GM23338 (cell line): ENCODE results near the gene NR5A2. TPM values are rescaled to one million over a fixed set of nuclear protein-coding genes. Genes with fewer than 3 reads are reported as not detected.
A peak's percentile ranks its signal among the peaks of the same experiment; 100 is the strongest.

ENCODE experiments used
- ATAC-seq: fragments of 200-7000 bp; cut with Tn5 transposase; 3 replicates; pipeline ENCODE4 v1.9.1; 2020
- DNase-seq: peaks from one replicate; pipeline ENCODE4 v3.0.0-alpha.2; 2015; ENCODE audit warnings: low spot score
- H2AFZ ChIP-seq: fragments of 200-600 bp; sonication (generic); 2 replicates; pipeline ENCODE4 v1.8.0; 2016; ENCODE audit warnings: antibody characterized with exemption, mild to moderate bottlenecking, moderate library complexity
- H3F3A ChIP-seq: fragments of 200-600 bp; sonication (generic); replicated peaks from 2 replicates; pipeline ENCODE4 v1.8.0; 2017; ENCODE audit warnings: antibody characterized with exemption, mixed run types, low read depth
- H3K27ac ChIP-seq: fragments of 200-600 bp; sonication (generic); 2 replicates; pipeline ENCODE4 v1.6.1; 2016; ENCODE audit warnings: low read depth
- H3K27me3 ChIP-seq: fragments of 200-600 bp; sonication (generic); 2 replicates; pipeline ENCODE4 v1.8.0; 2016; ENCODE audit warnings: mild to moderate bottlenecking, mixed run types, moderate library complexity; ENCODE audit not compliant: insufficient read depth
- H3K36me3 ChIP-seq: fragments of 200-600 bp; sonication (generic); 2 replicates; pipeline ENCODE4 v1.8.0; 2016; ENCODE audit warnings: mild to moderate bottlenecking; ENCODE audit not compliant: insufficient read depth
- H3K4me1 ChIP-seq: fragments of 200-600 bp; sonication (generic); 2 replicates; pipeline ENCODE4 v1.8.0; 2016; ENCODE audit warnings: mild to moderate bottlenecking, moderate library complexity; ENCODE audit not compliant: insufficient read depth
- H3K4me2 ChIP-seq: fragments of 200-600 bp; sonication (generic); 2 replicates; pipeline ENCODE4 v1.7.1; 2017; ENCODE audit warnings: mixed run types
- H3K4me3 ChIP-seq: fragments of 200-600 bp; sonication (generic); 2 replicates; pipeline ENCODE4 v1.6.1; 2016; ENCODE audit warnings: mixed run types
- H3K79me2 ChIP-seq: fragments of 200-600 bp; sonication (generic); replicated peaks from 2 replicates; pipeline ENCODE4 v1.8.0; 2017; ENCODE audit warnings: mild to moderate bottlenecking; ENCODE audit not compliant: insufficient read depth
- H3K9me2 ChIP-seq: fragments of 200-600 bp; sonication (generic); 2 replicates; pipeline ENCODE4 v1.8.0; 2017; ENCODE audit not compliant: insufficient read depth
- H4K20me1 ChIP-seq: fragments of 200-600 bp; sonication (generic); replicated peaks from 2 replicates; pipeline ENCODE4 v1.8.0; 2017; ENCODE audit warnings: mild to moderate bottlenecking; ENCODE audit not compliant: insufficient read depth
- H3K27ac Mint-ChIP-seq: 2 replicates; pipeline ENCODE4 v1.8.0; 2020; ENCODE audit warnings: inconsistent platforms, mild to moderate bottlenecking, moderate library complexity, mixed read lengths
- H3K27me3 Mint-ChIP-seq: 3 replicates; pipeline ENCODE4 v1.8.0; 2022; ENCODE audit warnings: low read depth, mild to moderate bottlenecking, moderate library complexity, mixed read lengths, inconsistent platforms; ENCODE audit not compliant: insufficient read depth, poor library complexity
- H3K36me3 Mint-ChIP-seq: 3 replicates; pipeline ENCODE4 v1.8.0; 2021; ENCODE audit warnings: low read depth, mild to moderate bottlenecking, inconsistent platforms, moderate library complexity, mixed read lengths
- H3K4me1 Mint-ChIP-seq: 3 replicates; pipeline ENCODE4 v1.8.0; 2020; ENCODE audit warnings: mild to moderate bottlenecking, inconsistent platforms, mixed read lengths
- H3K4me3 Mint-ChIP-seq: 3 replicates; pipeline ENCODE4 v1.8.0; 2021; ENCODE audit warnings: moderate library complexity, mild to moderate bottlenecking, inconsistent platforms, mixed read lengths
- H3K9me3 Mint-ChIP-seq: 3 replicates; pipeline ENCODE4 v1.8.0; 2020; ENCODE audit warnings: moderate library complexity, mild to moderate bottlenecking, inconsistent platforms, mixed read lengths
- ETS1 ChIP-seq: IDR thresholded peaks from 2 replicates; pipeline ENCODE4 v1.6.1; 2016; ENCODE audit warnings: antibody characterized with exemption
- REST ChIP-seq: IDR thresholded peaks from one replicate; pipeline ENCODE4 v1.6.1; 2018; ENCODE audit warnings: antibody characterized with exemption; ENCODE audit not compliant: unreplicated experiment
- polyA plus RNA-seq: library from polyadenylated mRNA; unstranded; fragments of >200 nt; fragmentation: Nextera tagmentation; extraction: Ambion mirVana; gene quantifications from 2 replicates; pipeline ENCODE4 v1.2.1, GENCODE V29; 2016
- total RNA-seq: library from RNA; depleted of rRNA; stranded (reverse); fragments of >200 nt; shearing (Covaris generic); gene quantifications from 2 replicates; pipeline ENCODE4 v1.2.3, GENCODE V29; 2014
- TF ChIP-seq, protein P1 (sequence below): fragments of 250-450 bp; sonication (Bioruptor Pico); IDR thresholded peaks from 2 replicates; pipeline ENCODE4 v1.5.0; 2020; ENCODE audit warnings: mild to moderate bottlenecking, moderate library complexity
- TF ChIP-seq, protein P2 (sequence below), 2 experiments: fragments of 200-600 bp in 1 of 2; sonication (generic) in 1 of 2; conservative IDR thresholded peaks; 2 replicates each; pipeline versions ENCODE4 v1.5.1 to v1.6.1; 2016 to 2017; ENCODE audit warnings: antibody characterized with exemption in 2 of 2, low read depth in 2 of 2, mild to moderate bottlenecking in 2 of 2, moderate library complexity in 1 of 2

NR5A2 gene
- total and polyA plus RNA-seq, 2 experiments from 2014 or later: 4.4 to 13.1 TPM

DNA sequence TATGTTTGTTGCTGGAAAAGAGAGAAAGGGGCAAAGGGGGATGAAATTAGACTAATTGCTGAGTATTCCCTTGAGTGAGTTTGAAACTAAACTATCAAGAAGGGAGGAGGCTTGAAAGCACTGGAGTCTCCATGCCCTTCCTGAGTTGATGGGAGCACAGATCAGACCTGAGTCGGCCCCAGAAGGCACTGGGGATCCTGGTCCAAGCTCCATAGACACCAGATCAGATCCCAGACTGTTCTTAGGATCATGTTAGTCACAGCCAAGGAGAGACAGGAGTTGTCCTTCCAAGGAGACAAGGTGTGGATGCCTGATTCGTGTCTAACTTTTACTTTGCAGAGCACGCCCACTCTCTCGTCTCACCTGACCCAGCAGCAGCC, 152.3 kb downstream of the NR5A2 start (continued):
- no peak for TF ChIP-seq ETS1
- TF ChIP-seq REST: no peak

DNA sequence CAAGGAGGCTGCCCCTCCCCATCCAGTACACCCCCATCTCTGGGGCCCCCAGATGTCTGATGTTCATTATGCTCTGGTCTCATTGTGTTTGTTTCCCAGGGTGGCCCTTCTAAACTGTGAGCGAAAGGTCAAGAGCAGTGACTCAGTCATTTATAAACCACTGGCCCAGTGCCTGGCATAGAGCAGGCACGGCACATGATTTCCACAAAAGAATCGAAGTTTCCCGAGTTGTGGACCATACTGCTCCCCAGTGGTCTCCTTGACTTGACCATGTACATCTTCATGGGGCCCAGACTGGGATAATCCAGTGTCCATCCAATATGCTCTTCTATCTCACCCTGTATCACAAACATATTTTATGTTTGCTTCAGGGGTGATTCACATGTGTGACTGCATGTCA, 153.3 kb downstream of the NR5A2 start:
- no peaks in the 10 kb centered on the region for H3K4me1 ChIP-seq
- Mint-ChIP-seq H3K36me3 (peaks cover 20% of the 10 kb centered on the region), H3K27ac (no peak overlapping the region), H3K4me1 (no peaks in the 10 kb centered on the region), H3K4me3 (no peak overlapping the region), H3K9me3 (peaks cover 20% of the 10 kb centered on the region), H3K27me3 (peaks cover 1% of the 10 kb centered on the region)
- H3K9me2 ChIP-seq: no peaks in the 10 kb centered on the region
- ATAC-seq (no peak), DNase-seq (no peak)
- H3K4me2 ChIP-seq: no peak overlapping the region
- H3K4me3 ChIP-seq: no peak overlapping the region
- no peaks in the 10 kb centered on the region for H3K27me3 ChIP-seq
- H3K36me3 ChIP-seq: peaks cover 4% of the 10 kb centered on the region; the same call in 1 of the 2 replicates
- no peak overlapping the region for H3K27ac ChIP-seq
- H2AFZ ChIP-seq: no peak overlapping the region
- H4K20me1 ChIP-seq: no peaks in the 10 kb centered on the region
- H3K79me2 ChIP-seq: no peaks in the 10 kb centered on the region
- TF ChIP-seq, protein P1, sequence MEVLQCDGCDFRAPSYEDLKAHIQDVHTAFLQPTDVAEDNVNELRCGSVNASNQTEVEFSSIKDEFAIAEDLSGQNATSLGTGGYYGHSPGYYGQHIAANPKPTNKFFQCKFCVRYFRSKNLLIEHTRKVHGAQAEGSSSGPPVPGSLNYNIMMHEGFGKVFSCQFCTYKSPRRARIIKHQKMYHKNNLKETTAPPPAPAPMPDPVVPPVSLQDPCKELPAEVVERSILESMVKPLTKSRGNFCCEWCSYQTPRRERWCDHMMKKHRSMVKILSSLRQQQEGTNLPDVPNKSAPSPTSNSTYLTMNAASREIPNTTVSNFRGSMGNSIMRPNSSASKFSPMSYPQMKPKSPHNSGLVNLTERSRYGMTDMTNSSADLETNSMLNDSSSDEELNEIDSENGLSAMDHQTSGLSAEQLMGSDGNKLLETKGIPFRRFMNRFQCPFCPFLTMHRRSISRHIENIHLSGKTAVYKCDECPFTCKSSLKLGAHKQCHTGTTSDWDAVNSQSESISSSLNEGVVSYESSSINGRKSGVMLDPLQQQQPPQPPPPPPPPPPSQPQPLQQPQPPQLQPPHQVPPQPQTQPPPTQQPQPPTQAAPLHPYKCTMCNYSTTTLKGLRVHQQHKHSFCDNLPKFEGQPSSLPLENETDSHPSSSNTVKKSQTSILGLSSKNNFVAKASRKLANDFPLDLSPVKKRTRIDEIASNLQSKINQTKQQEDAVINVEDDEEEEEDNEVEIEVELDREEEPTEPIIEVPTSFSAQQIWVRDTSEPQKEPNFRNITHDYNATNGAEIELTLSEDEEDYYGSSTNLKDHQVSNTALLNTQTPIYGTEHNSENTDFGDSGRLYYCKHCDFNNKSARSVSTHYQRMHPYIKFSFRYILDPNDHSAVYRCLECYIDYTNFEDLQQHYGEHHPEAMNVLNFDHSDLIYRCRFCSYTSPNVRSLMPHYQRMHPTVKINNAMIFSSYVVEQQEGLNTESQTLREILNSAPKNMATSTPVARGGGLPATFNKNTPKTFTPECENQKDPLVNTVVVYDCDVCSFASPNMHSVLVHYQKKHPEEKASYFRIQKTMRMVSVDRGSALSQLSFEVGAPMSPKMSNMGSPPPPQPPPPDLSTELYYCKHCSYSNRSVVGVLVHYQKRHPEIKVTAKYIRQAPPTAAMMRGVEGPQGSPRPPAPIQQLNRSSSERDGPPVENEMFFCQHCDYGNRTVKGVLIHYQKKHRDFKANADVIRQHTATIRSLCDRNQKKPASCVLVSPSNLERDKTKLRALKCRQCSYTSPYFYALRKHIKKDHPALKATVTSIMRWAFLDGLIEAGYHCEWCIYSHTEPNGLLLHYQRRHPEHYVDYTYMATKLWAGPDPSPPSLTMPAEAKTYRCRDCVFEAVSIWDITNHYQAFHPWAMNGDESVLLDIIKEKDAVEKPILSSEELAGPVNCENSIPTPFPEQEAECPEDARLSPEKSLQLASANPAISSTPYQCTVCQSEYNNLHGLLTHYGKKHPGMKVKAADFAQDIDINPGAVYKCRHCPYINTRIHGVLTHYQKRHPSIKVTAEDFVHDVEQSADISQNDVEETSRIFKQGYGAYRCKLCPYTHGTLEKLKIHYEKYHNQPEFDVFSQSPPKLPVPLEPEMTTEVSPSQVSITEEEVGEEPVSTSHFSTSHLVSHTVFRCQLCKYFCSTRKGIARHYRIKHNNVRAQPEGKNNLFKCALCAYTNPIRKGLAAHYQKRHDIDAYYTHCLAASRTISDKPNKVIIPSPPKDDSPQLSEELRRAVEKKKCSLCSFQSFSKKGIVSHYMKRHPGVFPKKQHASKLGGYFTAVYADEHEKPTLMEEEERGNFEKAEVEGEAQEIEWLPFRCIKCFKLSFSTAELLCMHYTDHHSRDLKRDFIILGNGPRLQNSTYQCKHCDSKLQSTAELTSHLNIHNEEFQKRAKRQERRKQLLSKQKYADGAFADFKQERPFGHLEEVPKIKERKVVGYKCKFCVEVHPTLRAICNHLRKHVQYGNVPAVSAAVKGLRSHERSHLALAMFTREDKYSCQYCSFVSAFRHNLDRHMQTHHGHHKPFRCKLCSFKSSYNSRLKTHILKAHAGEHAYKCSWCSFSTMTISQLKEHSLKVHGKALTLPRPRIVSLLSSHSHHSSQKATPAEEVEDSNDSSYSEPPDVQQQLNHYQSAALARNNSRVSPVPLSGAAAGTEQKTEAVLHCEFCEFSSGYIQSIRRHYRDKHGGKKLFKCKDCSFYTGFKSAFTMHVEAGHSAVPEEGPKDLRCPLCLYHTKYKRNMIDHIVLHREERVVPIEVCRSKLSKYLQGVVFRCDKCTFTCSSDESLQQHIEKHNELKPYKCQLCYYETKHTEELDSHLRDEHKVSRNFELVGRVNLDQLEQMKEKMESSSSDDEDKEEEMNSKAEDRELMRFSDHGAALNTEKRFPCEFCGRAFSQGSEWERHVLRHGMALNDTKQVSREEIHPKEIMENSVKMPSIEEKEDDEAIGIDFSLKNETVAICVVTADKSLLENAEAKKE (CRISPR knock-in tag): no peak
- no peak for TF ChIP-seq REST
- TF ChIP-seq, protein P2, sequence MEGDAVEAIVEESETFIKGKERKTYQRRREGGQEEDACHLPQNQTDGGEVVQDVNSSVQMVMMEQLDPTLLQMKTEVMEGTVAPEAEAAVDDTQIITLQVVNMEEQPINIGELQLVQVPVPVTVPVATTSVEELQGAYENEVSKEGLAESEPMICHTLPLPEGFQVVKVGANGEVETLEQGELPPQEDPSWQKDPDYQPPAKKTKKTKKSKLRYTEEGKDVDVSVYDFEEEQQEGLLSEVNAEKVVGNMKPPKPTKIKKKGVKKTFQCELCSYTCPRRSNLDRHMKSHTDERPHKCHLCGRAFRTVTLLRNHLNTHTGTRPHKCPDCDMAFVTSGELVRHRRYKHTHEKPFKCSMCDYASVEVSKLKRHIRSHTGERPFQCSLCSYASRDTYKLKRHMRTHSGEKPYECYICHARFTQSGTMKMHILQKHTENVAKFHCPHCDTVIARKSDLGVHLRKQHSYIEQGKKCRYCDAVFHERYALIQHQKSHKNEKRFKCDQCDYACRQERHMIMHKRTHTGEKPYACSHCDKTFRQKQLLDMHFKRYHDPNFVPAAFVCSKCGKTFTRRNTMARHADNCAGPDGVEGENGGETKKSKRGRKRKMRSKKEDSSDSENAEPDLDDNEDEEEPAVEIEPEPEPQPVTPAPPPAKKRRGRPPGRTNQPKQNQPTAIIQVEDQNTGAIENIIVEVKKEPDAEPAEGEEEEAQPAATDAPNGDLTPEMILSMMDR (conservative IDR thresholded peaks at IDR 0.05; ENCODE audit: low read depth in 2 of 2): peak in 1 of 2 experiments; percentile 42; a peak in 1 of 4 replicates
- H3F3A ChIP-seq: no peaks in the 10 kb centered on the region
